ENCODE measurements around the gene B9D1. TPM values are rescaled to one million over a fixed set of nuclear protein-coding genes. Genes with fewer than 3 reads are reported as not detected.

B9D1 gene
- total and polyA plus RNA-seq, 9 of the 15 experiments (the other 6 are each of a cell fraction or from before 2014, with no cell fraction given), result 8.9 to 28.0 (median 17.9) TPM

- TF ChIP-seq CUX1 (CRISPR knock-in tag; IDR thresholded peaks at IDR 0.05) (no peak), IRF2 (CRISPR knock-in tag; IDR thresholded peaks at IDR 0.05) (no peak), HDAC1 (IDR thresholded peaks at IDR 0.05) (peak in 1 of 2 experiments; percentile 20; a peak in 1 of 4 replicates), BRF1 (IDR thresholded peaks at IDR 0.05; ENCODE audit: borderline replicate concordance, extremely low read depth, insufficient read length) (no peak), GTF2E2 (tag; IDR thresholded peaks at IDR 0.05) (no peak), CC2D1A (IDR thresholded peaks at IDR 0.05) (no peak), KDM4B (IDR thresholded peaks at IDR 0.05; ENCODE audit: borderline replicate concordance in 2 of 2, low read depth in 1 of 2) (no peak), U2AF1 (optimal IDR thresholded peaks at IDR 0.05; ENCODE audit: low read depth, low read length) (no peak), FOXP1 (CRISPR knock-in tag; IDR thresholded peaks at IDR 0.05) (no peak), C11orf30 (IDR thresholded peaks at IDR 0.05; ENCODE audit: low read depth) (peak; percentile 87), MYNN (IDR thresholded peaks at IDR 0.05) (no peak), MYNN (CRISPR knock-in tag; IDR thresholded peaks at IDR 0.05) (no peak), CBFA2T2 (conservative IDR thresholded peaks at IDR 0.05) (no peak), ZKSCAN3 (CRISPR knock-in tag; IDR thresholded peaks at IDR 0.05) (no peak), GABPB2 (CRISPR knock-in tag; conservative IDR thresholded peaks at IDR 0.05) (no peak), ZNF174 (CRISPR knock-in tag; IDR thresholded peaks at IDR 0.05) (no peak), ZSCAN29 (IDR thresholded peaks at IDR 0.05) (no peak)
- TF ChIP-seq, protein P1, sequence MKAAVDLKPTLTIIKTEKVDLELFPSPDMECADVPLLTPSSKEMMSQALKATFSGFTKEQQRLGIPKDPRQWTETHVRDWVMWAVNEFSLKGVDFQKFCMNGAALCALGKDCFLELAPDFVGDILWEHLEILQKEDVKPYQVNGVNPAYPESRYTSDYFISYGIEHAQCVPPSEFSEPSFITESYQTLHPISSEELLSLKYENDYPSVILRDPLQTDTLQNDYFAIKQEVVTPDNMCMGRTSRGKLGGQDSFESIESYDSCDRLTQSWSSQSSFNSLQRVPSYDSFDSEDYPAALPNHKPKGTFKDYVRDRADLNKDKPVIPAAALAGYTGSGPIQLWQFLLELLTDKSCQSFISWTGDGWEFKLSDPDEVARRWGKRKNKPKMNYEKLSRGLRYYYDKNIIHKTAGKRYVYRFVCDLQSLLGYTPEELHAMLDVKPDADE (conservative IDR thresholded peaks at IDR 0.05; ENCODE audit: control insufficient read depth, low read depth, low read length), result no peak
- TF ChIP-seq, protein P2, sequence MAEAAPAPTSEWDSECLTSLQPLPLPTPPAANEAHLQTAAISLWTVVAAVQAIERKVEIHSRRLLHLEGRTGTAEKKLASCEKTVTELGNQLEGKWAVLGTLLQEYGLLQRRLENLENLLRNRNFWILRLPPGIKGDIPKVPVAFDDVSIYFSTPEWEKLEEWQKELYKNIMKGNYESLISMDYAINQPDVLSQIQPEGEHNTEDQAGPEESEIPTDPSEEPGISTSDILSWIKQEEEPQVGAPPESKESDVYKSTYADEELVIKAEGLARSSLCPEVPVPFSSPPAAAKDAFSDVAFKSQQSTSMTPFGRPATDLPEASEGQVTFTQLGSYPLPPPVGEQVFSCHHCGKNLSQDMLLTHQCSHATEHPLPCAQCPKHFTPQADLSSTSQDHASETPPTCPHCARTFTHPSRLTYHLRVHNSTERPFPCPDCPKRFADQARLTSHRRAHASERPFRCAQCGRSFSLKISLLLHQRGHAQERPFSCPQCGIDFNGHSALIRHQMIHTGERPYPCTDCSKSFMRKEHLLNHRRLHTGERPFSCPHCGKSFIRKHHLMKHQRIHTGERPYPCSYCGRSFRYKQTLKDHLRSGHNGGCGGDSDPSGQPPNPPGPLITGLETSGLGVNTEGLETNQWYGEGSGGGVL (CRISPR knock-in tag; IDR thresholded peaks at IDR 0.05), result no peak
Measured at GRCh38 chr17:19346351-19347255, 15.9 kb downstream of the B9D1 start (continued).

Measured in K562 (cell line).